Tibial nerve (tissue), 3 donors: ENCODE results near the gene THEMIS2.

Source experiments
- CTCF ChIP-seq, 5 experiments: fragments of 200-600 bp in 3 of 5; fragments of 450-650 bp in 2 of 5; sonication (generic) in 3 of 5; IDR thresholded peaks; one replicate each; pipeline ENCODE4 v1.5.1; 2016 to 2019; ENCODE audit warnings: antibody characterized with exemption in 5 of 5, mild to moderate bottlenecking in 3 of 5, moderate library complexity in 2 of 5
- POLR2A ChIP-seq, 2 donors: fragments of 450-650 bp; IDR thresholded peaks; one replicate each; pipeline ENCODE4 v1.6.1; 2017; ENCODE audit warnings: antibody characterized with exemption in 2 of 2, mild to moderate bottlenecking in 2 of 2, moderate library complexity in 2 of 2

- no peak for TF ChIP-seq CTCF (IDR thresholded peaks at IDR 0.05)
- TF ChIP-seq POLR2A (IDR thresholded peaks at IDR 0.05), result no peak
These were observed 1.5 kb downstream of the THEMIS2 start for GRCh38 chr1:27873671-27874384.
